Nephron progenitor cell (in vitro differentiated cells): ENCODE measurements around the gene DLG3.

Experiments used
- DNase-seq: peaks from one replicate; pipeline ENCODE4 v3.0.0; 2021
- H3K27ac Mint-ChIP-seq: 2 replicates; pipeline ENCODE4 v1.8.0; 2021; ENCODE audit warnings: mild to moderate bottlenecking, moderate library complexity, mixed read lengths
- H3K27me3 Mint-ChIP-seq: 2 replicates; pipeline ENCODE4 v1.8.0; 2021; ENCODE audit warnings: mild to moderate bottlenecking, low read depth, mixed read lengths; ENCODE audit not compliant: poor library complexity
- H3K36me3 Mint-ChIP-seq: 2 replicates; pipeline ENCODE4 v1.8.0; 2021; ENCODE audit warnings: low read depth, mixed read lengths
- H3K4me1 Mint-ChIP-seq: 2 replicates; pipeline ENCODE4 v1.8.0; 2021; ENCODE audit warnings: mixed read lengths
- H3K4me3 Mint-ChIP-seq: 2 replicates; pipeline ENCODE4 v1.8.0; 2021; ENCODE audit warnings: mild to moderate bottlenecking, moderate library complexity, mixed read lengths
- H3K9me3 Mint-ChIP-seq: 2 replicates; pipeline ENCODE4 v1.8.0; 2021; ENCODE audit warnings: mild to moderate bottlenecking, moderate library complexity, mixed read lengths
- CTCF ChIP-seq: fragments of 200-600 bp; sonication (generic); IDR thresholded peaks from 2 replicates; pipeline ENCODE4 v1.5.0; 2021; ENCODE audit warnings: antibody characterized with exemption

Gene DLG3

GRCh38 chrX:70439016-70439415 is 5.6 kb upstream of the DLG3 start:
- Mint-ChIP-seq H3K36me3 (no peaks in the 10 kb centered on the region), H3K9me3 (peaks cover 50% of the 10 kb centered on the region), H3K4me3 (no peak overlapping the region), H3K27me3 (peaks cover 86% of the 10 kb centered on the region), H3K4me1 (peaks cover 11% of the 10 kb centered on the region), H3K27ac (no peak overlapping the region)
- no peak for TF ChIP-seq CTCF
- DNase-seq: no peak

GRCh38 chrX:70442224-70442623 is 2.4 kb upstream of the DLG3 start:
- Mint-ChIP-seq H3K4me3 (no peak overlapping the region), H3K36me3 (no peaks in the 10 kb centered on the region), H3K9me3 (peaks cover 55% of the 10 kb centered on the region), H3K27ac (no peak overlapping the region), H3K4me1 (no peaks in the 10 kb centered on the region), H3K27me3 (peaks cover 91% of the 10 kb centered on the region)
- no peak for DNase-seq
- TF ChIP-seq CTCF: no peak

- DNase-seq: peak; percentile 12
- Mint-ChIP-seq H3K9me3 (peaks cover 48% of the 10 kb centered on the region), H3K27me3 (peaks cover 77% of the 10 kb centered on the region), H3K4me3 (no peak overlapping the region), H3K4me1 (no peaks in the 10 kb centered on the region), H3K27ac (no peak overlapping the region), H3K36me3 (no peaks in the 10 kb centered on the region)
- no peak for TF ChIP-seq CTCF
Observed at GRCh38 chrX:70444946-70445656, 466 bp downstream of the DLG3 start.

GRCh38 chrX:70445951-70446350 is 1.3 kb downstream of the DLG3 start:
- Mint-ChIP-seq H3K4me1 (no peaks in the 10 kb centered on the region), H3K27ac (no peak overlapping the region), H3K4me3 (no peak overlapping the region), H3K9me3 (peaks cover 46% of the 10 kb centered on the region), H3K36me3 (no peaks in the 10 kb centered on the region), H3K27me3 (peaks cover 69% of the 10 kb centered on the region)
- TF ChIP-seq CTCF: no peak
- no peak for DNase-seq

GRCh38 chrX:70446380-70447350 is 2.0 kb downstream of the DLG3 start:
- Mint-ChIP-seq H3K4me3 (no peak overlapping the region), H3K27me3 (peaks cover 64% of the 10 kb centered on the region), H3K9me3 (peaks cover 47% of the 10 kb centered on the region), H3K4me1 (no peaks in the 10 kb centered on the region), H3K36me3 (no peaks in the 10 kb centered on the region), H3K27ac (no peak overlapping the region)
- no peak for DNase-seq
- no peak for TF ChIP-seq CTCF
